BE2C (cell line): ENCODE results near the gene DCAF5.

Experiments used
- DNase-seq: peaks from one replicate; pipeline ENCODE4 v3.0.0-alpha.2; 2020
- H3K27me3 ChIP-seq: fragments of 250-450 bp; sonication (Bioruptor Pico); 2 replicates; pipeline ENCODE4 v1.5.1; 2020; ENCODE audit warnings: mild to moderate bottlenecking
- H3K36me3 ChIP-seq: fragments of 250-450 bp; sonication (Bioruptor Pico); 2 replicates; pipeline ENCODE4 v1.5.1; 2020; ENCODE audit warnings: mild to moderate bottlenecking
- H3K4me1 ChIP-seq: fragments of 250-450 bp; sonication (Bioruptor Pico); 2 replicates; pipeline ENCODE4 v1.5.1; 2020
- H3K4me3 ChIP-seq: 2 replicates; pipeline ENCODE4 v1.5.1; 2011; ENCODE audit warnings: low read depth, low read length
- H3K9me3 ChIP-seq: fragments of 250-450 bp; sonication (Bioruptor Pico); 2 replicates; pipeline ENCODE4 v1.5.1; 2020
- TF ChIP-seq, protein P1 (sequence below): IDR thresholded peaks from 2 replicates; pipeline ENCODE4 v1.5.1; 2012; ENCODE audit warnings: mild to moderate bottlenecking, low read depth, low read length

The DCAF5 gene

DNA sequence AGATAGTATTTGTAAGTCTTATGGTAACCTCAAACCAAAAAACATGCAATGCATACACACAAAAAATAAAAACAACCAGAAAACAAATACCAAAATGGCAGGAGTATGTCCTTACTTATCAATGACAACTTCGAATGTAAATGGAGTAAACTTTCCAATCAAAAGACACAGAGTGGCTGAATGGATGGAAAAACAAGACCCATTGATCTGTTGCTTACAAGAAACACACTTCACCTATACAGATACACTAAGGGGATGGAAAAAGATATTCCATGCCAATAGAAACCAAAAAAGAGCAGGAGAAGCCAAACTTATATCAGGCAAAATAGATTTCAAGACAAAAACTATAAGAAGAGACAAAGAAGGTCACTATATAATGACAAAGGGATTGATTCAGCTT lies 8.7 kb upstream of the DCAF5 start:
- Histone ChIP-seq H3K27me3 (peaks cover 24% of the 10 kb centered on the region), H3K9me3 (peaks cover 8% of the 10 kb centered on the region; the same call in 1 of the 2 replicates), H3K36me3 (no peaks in the 10 kb centered on the region), H3K4me1 (no peaks in the 10 kb centered on the region), H3K4me3 (no peak overlapping the region)
- DNase-seq, result no peak
- TF ChIP-seq, protein P1, sequence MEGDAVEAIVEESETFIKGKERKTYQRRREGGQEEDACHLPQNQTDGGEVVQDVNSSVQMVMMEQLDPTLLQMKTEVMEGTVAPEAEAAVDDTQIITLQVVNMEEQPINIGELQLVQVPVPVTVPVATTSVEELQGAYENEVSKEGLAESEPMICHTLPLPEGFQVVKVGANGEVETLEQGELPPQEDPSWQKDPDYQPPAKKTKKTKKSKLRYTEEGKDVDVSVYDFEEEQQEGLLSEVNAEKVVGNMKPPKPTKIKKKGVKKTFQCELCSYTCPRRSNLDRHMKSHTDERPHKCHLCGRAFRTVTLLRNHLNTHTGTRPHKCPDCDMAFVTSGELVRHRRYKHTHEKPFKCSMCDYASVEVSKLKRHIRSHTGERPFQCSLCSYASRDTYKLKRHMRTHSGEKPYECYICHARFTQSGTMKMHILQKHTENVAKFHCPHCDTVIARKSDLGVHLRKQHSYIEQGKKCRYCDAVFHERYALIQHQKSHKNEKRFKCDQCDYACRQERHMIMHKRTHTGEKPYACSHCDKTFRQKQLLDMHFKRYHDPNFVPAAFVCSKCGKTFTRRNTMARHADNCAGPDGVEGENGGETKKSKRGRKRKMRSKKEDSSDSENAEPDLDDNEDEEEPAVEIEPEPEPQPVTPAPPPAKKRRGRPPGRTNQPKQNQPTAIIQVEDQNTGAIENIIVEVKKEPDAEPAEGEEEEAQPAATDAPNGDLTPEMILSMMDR, result no peak

DNA sequence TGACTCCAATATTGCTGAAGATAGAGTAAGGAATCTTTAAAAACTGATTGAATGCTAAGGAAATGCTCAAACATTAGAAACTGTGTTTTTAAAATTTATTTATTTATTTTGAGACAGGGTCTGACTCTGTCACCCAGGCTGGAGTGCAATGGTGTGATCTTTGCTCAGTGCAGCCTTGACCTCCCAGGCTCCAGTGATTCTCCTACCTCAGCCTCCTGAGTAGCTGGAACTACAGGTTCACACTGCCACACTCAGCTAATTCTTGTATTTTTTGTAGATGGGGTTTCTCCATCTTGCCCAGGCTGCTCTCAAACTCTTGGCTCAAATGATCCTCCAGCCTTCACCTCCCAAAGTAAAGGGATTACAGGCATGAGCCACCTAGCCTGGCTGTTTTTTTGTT lies 3.3 kb upstream of the DCAF5 start:
- Histone ChIP-seq H3K9me3 (no peaks in the 10 kb centered on the region), H3K36me3 (no peaks in the 10 kb centered on the region), H3K4me3 (no peak overlapping the region), H3K4me1 (peaks cover under 1% of the 10 kb centered on the region), H3K27me3 (peaks cover 24% of the 10 kb centered on the region)
- DNase-seq, result no peak
- TF ChIP-seq, protein P1, result no peak

DNA sequence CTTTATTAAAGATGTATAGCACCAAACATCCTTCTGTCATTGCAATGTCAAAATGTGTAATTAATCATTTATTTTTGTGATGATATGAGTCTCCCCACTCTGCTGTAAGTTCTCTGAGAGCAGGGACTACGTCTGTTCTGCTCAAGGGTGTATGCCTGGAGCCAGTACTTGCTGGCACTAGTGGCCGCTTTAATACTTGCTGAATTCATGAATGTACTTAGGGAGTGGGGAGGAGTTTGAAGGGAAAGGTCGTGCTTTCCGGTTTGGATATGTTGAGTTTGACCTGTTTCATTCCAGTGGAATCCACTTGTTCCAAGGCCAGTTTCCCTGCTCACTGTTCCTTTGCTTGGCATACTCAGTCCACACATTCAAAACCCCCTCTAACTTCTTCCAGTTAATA lies 1.9 kb upstream of the DCAF5 start:
- TF ChIP-seq, protein P1, result peak; percentile 20; the same call in 1 of the 2 replicates
- peaks cover 10% of the 10 kb centered on the region for H3K4me1 ChIP-seq
- peak; percentile 36 for DNase-seq
- peaks cover 11% of the 10 kb centered on the region for H3K27me3 ChIP-seq
- H3K4me3 ChIP-seq, result no peak overlapping the region
- H3K36me3 ChIP-seq, result no peaks in the 10 kb centered on the region
- H3K9me3 ChIP-seq, result no peaks in the 10 kb centered on the region

DNA sequence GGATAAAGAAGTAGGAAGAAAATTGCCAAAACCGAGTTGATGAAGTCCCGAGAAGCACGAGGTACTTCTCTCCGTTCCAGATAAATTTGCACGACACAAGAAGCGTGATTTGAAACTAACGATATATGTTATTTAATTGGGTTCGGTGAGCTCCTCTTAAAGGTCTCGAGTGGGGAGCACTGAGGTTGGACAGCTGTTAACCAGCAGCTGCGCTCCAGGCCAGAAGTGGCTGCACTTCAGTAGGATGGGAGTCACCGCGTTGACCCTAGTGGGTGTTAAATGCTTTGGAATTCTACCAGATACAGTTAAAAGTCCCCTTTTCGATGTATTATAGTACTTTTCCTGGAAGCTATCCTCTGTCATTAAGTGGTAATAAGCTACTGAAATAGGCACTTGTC lies 953 bp upstream of the DCAF5 start:
- Histone ChIP-seq H3K9me3 (no peaks in the 10 kb centered on the region), H3K36me3 (peaks cover 4% of the 10 kb centered on the region; the same call in 1 of the 2 replicates), H3K4me1 (peaks cover 19% of the 10 kb centered on the region), H3K27me3 (0 out of 2 replicates have a peak, but pooled peaks cover 4% of the 10 kb centered on the region), H3K4me3 (peak overlapping the region; percentile 85)
- TF ChIP-seq, protein P1, result no peak
- no peak for DNase-seq

DNA sequence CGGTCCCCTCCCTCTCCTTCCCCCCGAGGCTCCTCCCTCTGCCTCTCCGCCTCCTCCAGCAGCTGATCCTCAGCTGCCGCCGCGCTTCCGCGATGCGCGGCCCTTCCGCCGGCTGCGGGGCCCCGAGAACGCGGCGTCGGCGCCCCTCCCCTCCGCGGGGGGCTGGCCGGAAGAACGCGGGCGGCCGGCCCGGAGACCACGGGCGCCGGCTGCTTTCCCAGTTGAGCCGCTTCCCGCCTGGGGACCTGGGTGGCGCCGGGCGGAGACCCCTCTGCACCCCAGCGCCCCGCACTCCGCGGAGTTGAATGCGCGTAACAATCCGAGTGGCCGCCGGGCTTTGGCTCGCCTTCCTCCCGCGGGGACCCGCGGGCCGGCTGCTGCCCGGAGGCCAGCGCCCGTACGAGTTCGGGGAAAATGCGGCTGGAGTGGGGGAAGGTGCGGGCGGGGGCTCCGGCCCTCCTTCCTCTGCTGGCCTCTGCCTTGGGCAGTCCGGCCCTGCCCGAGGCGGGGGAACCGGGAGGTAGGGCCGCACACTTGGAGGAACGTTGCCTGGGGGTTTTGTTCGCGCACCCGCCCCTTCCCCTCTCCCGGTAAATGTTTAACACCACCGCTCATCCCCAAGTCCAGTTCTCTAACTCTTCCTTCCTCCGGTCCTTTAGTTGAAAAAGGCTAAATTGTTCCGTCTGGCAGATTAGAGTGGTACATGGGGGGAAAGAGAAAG lies 393 bp upstream of the DCAF5 start:
- H3K9me3 ChIP-seq, result no peaks in the 10 kb centered on the region
- H3K27me3 ChIP-seq, result no peaks in the 10 kb centered on the region
- peaks cover 10% of the 10 kb centered on the region; the same call in 1 of the 2 replicates for H3K36me3 ChIP-seq
- peaks cover 22% of the 10 kb centered on the region for H3K4me1 ChIP-seq
- TF ChIP-seq, protein P1, result no peak
- H3K4me3 ChIP-seq, result peak overlapping the region; percentile 85
- DNase-seq, result peak; percentile 94

DNA sequence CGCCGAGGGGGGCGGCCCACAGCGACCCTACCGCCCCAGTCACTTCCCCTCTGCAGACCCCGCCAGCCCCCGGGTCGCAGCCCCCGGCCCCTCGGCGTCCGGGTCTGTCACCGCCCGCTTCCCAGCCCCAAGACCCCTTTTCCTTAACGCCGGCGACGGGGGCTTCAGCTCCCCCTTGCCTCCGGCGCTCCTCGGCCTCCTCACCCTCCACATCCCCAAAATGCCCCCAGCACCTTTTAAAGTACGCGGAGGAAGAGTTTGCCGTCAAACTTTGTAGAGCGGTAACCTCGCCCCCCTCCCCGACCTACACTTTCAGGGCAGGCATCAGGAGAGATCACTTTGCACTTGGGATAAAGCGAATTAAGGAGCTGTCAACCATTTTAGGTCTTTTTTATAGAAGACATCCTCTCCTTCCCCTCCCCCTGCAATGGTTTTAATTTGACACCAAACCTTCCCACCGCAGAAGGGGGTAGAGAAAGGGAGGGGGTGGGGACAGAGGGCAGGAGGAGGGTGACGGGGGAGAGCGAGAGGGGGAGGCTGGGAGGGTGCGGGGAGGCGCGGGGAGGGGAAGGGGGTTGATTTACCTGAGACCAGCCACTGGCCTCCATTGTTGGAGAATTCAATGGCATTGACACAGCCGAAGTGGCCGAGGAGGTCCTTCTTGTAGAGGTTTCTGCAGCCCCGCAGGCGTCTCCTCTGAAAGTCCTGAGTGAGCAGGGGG lies 578 bp downstream of the DCAF5 start:
- no peak for DNase-seq
- Histone ChIP-seq H3K27me3 (no peaks in the 10 kb centered on the region), H3K4me1 (peaks cover 23% of the 10 kb centered on the region), H3K4me3 (peak overlapping the region; percentile 85), H3K36me3 (peaks cover 12% of the 10 kb centered on the region; the same call in 1 of the 2 replicates), H3K9me3 (no peaks in the 10 kb centered on the region)
- TF ChIP-seq, protein P1, result no peak
